ENCODE data around the gene IFT25.
A peak's percentile ranks its signal among the peaks of the same experiment; 100 is the strongest.
"Not testable (repeated sequence)": the region's sequence is repeated elsewhere in the genome, so short reads cannot be mapped to it uniquely, and the experiment has no call there.

The IFT25 gene

DNA sequence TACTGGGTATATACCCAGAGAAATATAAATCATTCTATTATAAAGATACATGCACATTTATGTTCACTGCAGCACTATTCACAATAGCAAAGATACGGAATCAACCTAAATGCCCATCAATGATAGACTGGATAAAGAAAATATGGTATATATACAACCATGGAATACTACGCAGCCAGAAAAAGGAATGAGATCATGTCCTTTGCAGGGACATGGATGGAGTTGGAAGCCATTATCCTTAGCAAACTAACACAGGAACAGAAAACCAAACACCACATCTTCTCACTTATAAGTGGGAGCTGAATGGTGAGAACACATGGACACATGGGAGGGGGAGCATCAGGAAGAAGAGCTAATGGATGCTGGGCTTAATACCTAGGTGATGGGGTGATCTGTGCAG is 63.6 kb downstream of the IFT25 start:
- not testable (repeated sequence) for DNase-seq

DNA sequence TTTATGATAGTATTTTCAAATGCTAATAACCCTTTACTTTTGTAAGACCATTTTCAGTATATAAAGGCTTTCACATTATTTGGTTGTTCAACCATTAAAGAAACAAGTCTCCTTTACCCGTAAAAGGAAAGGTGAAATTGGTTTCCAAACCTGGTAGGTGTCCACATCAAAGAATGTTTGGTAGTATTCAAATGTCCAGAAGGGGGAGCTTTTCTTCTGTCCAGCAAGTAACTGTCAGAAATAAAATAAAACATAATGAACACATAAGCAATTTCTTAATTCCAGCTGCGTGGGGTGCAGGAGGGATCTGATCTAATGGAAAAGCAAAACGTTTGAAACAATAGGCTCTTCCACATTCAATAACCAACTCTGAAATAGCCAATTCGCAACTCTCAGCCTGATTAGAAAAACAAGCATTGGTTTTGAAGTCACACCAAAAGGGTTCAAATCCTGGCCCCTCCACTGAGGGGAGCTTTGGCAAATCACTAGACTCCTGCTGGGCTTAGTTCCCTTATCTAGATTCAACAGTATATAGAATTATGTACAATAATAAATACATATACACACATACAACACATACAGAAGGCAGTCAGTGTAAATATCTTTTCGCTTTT is 66.9 kb downstream of the IFT25 start:
- DNase-seq = peak; percentile 24

DNA sequence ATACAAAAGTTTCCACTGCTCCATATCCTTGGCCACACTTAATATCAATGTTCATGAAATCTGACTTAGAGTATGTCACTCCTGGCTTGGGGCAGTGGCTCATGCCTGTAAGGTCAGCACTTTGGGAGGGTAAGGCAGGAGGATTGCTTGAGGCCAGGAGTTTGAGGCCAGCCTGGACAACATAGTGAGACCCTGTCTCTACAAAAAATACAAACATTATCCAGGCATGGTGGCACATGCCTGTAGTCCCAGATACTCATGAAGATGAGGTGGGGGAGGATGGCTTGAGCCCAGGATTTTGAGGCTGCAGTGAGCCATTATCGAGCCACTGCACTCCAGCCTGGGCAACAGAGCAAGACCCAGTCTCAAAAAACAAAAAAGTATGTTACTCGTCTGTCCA is 70.3 kb downstream of the IFT25 start:
- not testable (repeated sequence) for DNase-seq

DNA sequence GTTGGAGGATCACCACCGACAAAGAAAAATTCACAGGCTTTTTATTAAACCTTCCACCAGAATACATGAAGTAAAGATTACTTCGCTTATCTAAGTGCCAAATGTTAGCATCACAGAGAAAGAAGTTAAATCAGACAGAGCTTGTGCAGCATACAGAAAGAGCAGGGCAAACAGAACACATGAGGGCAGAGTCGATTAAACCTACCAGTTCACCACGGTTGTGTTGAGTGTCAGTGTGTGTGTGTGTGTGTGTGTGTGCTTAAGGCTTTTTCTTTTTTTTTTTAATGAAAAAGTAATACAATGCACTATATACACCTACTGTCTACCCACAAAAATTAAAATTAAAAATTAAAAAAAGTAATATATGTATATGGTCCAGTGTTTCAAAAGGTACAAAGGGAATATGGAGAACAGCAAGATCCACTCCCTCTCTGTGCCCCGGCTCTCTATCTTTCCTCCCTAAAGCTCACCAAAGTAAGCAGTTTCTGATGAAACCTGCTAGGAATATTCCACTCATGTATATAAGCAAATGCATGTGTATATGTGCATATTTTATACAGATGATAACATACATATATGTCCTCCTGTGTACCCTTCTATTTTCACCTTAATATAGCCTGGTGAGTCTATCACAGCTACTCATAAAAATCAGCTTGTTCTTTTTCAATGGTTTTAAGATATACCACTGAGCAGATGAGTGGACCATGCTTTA is 73.6 kb downstream of the IFT25 start:
- DNase-seq = no peak
